ENCODE data around the gene MCU. TPM values are rescaled to one million over a fixed set of nuclear protein-coding genes. Genes with fewer than 3 reads are reported as not detected.

Gene MCU
- total RNA-seq, 2 experiments from 2014 or later = 9.4 to 9.9 TPM

GRCh38 chr10:72790216-72790990 lies 98.5 kb downstream of the MCU start:
- H4K20me1 ChIP-seq (ENCODE audit: insufficient read depth, low read length) = no peaks in the 10 kb centered on the region
- no peaks in the 10 kb centered on the region for H3K9me3 ChIP-seq (ENCODE audit: low read length)
- H2AFZ ChIP-seq (ENCODE audit: low read length) = no peak overlapping the region
- no peak for DNase-seq (ENCODE audit: low spot score)
- TF ChIP-seq EZH2phosphoT487 (IDR thresholded peaks at IDR 0.05; ENCODE audit: borderline replicate concordance, low read depth, low read length) = no peak
- no peak for TF ChIP-seq CTCF (conservative IDR thresholded peaks at IDR 0.05; ENCODE audit: low read length)
- ChIA-PET CTCF (ENCODE audit: unreplicated experiment) (no interaction called here), POLR2A (interaction anchor here (0.6 kb wide), 1 partner anchor 583 kb away, joined by 3 read pairs; no protein-coding TSS in a partner anchor)
- no peaks in the 10 kb centered on the region for H3K4me1 ChIP-seq (ENCODE audit: insufficient read depth, low read length, poor library complexity, severe bottlenecking)
- H3K79me2 ChIP-seq (ENCODE audit: insufficient read depth, low read depth, low read length) = no peaks in the 10 kb centered on the region
- intact Hi-C loops (cut with micrococcal nuclease; ENCODE audit: unreplicated experiment) = no loop called here
- no peaks in the 10 kb centered on the region for H3K9me2 ChIP-seq (ENCODE audit: insufficient read depth, low read length)
- H3K4me3 ChIP-seq (ENCODE audit: low read depth, low read length, poor library complexity, severe bottlenecking) = no peak overlapping the region
- no peak overlapping the region for H3K4me2 ChIP-seq (ENCODE audit: low read length)
- H3K36me3 ChIP-seq (ENCODE audit: insufficient read depth, low read length) = no peaks in the 10 kb centered on the region
- BruUV-seq (replicated peaks) = no TSS peak
- H3K27ac ChIP-seq (ENCODE audit: low read depth, low read length, poor library complexity, severe bottlenecking) = no peak overlapping the region

DNA sequence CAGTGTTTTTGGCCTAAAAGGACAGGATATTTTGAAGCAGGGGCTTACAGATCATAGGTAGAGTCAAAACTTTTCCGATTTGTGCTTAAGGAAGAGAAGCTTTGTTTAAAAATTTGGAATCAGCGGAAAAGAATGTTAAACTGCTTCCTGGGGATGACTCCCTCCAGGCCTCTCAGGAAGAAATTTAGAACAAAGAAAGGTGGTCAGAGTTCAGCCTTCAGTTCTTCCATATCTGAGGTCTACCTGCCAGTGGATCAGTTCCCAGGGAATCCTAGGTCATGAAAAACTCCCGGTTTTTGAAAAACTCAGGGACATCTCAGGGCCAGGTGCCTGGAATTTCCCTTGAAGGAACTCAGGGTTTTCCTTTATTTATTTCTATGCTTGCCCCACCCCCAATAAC lies 100.3 kb downstream of the MCU start:
- Histone ChIP-seq H2AFZ (ENCODE audit: low read length) (no peak overlapping the region), H3K4me1 (ENCODE audit: insufficient read depth, low read length, poor library complexity, severe bottlenecking) (no peaks in the 10 kb centered on the region), H3K27ac (ENCODE audit: low read depth, low read length, poor library complexity, severe bottlenecking) (no peak overlapping the region), H3K4me3 (ENCODE audit: low read depth, low read length, poor library complexity, severe bottlenecking) (no peak overlapping the region), H3K4me2 (ENCODE audit: low read length) (no peak overlapping the region), H3K36me3 (ENCODE audit: insufficient read depth, low read length) (no peaks in the 10 kb centered on the region), H3K79me2 (ENCODE audit: insufficient read depth, low read depth, low read length) (no peaks in the 10 kb centered on the region), H3K9me2 (ENCODE audit: insufficient read depth, low read length) (no peaks in the 10 kb centered on the region), H4K20me1 (ENCODE audit: insufficient read depth, low read length) (no peaks in the 10 kb centered on the region), H3K9me3 (ENCODE audit: low read length) (no peaks in the 10 kb centered on the region)
- DNase-seq (ENCODE audit: low spot score) = no peak
- intact Hi-C loops (cut with micrococcal nuclease; ENCODE audit: unreplicated experiment) = no loop called here
- BruUV-seq (replicated peaks) = no TSS peak
- TF ChIP-seq CTCF (conservative IDR thresholded peaks at IDR 0.05; ENCODE audit: low read length) (no peak), EZH2phosphoT487 (IDR thresholded peaks at IDR 0.05; ENCODE audit: borderline replicate concordance, low read depth, low read length) (no peak)
- CTCF ChIA-PET (ENCODE audit: unreplicated experiment) = no interaction called here
- POLR2A ChIA-PET = interaction anchor here (0.7 kb wide), 1 partner anchor 106 kb away, joined by 4 read pairs; no protein-coding TSS in a partner anchor

DNA sequence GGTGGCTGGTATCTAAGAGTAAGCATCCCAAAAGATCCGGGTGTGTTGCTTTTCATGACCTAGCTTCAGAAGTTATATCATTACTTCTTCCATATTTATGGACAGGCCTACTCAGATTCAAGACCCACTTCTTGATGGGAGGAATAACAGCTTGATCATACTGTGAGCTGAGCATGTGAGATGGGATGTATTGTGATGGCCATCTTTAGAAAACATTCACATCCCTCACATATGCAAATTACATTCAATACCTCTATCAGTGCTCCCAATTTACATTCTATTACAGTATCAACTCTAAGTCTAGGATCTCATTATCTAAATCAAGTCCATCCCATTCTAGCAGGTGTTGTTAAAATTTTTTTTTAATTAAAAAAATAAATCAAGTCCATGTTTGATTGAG lies 101.8 kb downstream of the MCU start:
- intact Hi-C loops (cut with micrococcal nuclease; ENCODE audit: unreplicated experiment) = no loop called here
- Histone ChIP-seq H2AFZ (ENCODE audit: low read length) (no peak overlapping the region), H3K36me3 (ENCODE audit: insufficient read depth, low read length) (no peaks in the 10 kb centered on the region), H3K9me2 (ENCODE audit: insufficient read depth, low read length) (no peaks in the 10 kb centered on the region), H3K27ac (ENCODE audit: low read depth, low read length, poor library complexity, severe bottlenecking) (no peak overlapping the region), H4K20me1 (ENCODE audit: insufficient read depth, low read length) (no peaks in the 10 kb centered on the region), H3K4me1 (ENCODE audit: insufficient read depth, low read length, poor library complexity, severe bottlenecking) (no peaks in the 10 kb centered on the region), H3K4me2 (ENCODE audit: low read length) (no peak overlapping the region), H3K9me3 (ENCODE audit: low read length) (no peaks in the 10 kb centered on the region), H3K79me2 (ENCODE audit: insufficient read depth, low read depth, low read length) (no peaks in the 10 kb centered on the region), H3K4me3 (ENCODE audit: low read depth, low read length, poor library complexity, severe bottlenecking) (no peak overlapping the region)
- no peak for DNase-seq (ENCODE audit: low spot score)
- no TSS peak for BruUV-seq (replicated peaks)
- ChIA-PET CTCF (ENCODE audit: unreplicated experiment) (no interaction called here), POLR2A (no interaction called here)
- TF ChIP-seq EZH2phosphoT487 (IDR thresholded peaks at IDR 0.05; ENCODE audit: borderline replicate concordance, low read depth, low read length) (no peak), CTCF (conservative IDR thresholded peaks at IDR 0.05; ENCODE audit: low read length) (no peak)
